Activated T-cell treated with anti-CD3 and anti-CD28 coated beads for 24 hours (primary cell): ENCODE results near the gene FKBP6.
"Not testable (repeated sequence)": the region's sequence is repeated elsewhere in the genome, so short reads cannot be mapped to it uniquely, and the experiment has no call there.

ENCODE experiments used
- DNase-seq: peaks from one replicate; pipeline ENCODE4 v3.0.0-alpha.2; 2020; ENCODE audit warnings: low read depth

The FKBP6 gene

GRCh38 chr7:73395538-73396503, 67.9 kb downstream of the FKBP6 start:
- DNase-seq, result no peak

GRCh38 chr7:73397521-73398281, 69.7 kb downstream of the FKBP6 start:
- DNase-seq, result no peak

- peak; percentile 69 for DNase-seq
Measured at GRCh38 chr7:73399185-73400050, 71.5 kb downstream of the FKBP6 start.

- not testable (repeated sequence) for DNase-seq
Measured at GRCh38 chr7:73404860-73405259, 76.9 kb downstream of the FKBP6 start.
